GM10266 (cell line): Measurements from ENCODE around the gene COBLL1.

Experiments used
- DNase-seq: peaks from one replicate; pipeline ENCODE4 v3.0.0; 2012; ENCODE audit errors: extremely low spot score
- TF ChIP-seq, protein P1 (sequence below): IDR thresholded peaks from 2 replicates; pipeline ENCODE4 v1.5.1; 2012; ENCODE audit warnings: mild to moderate bottlenecking, low read depth; ENCODE audit not compliant: control insufficient read depth, insufficient read depth; ENCODE audit errors: missing control alignments

The COBLL1 gene

GRCh38 chr2:164840930-164841718, 499 bp downstream of the COBLL1 start:
- TF ChIP-seq, protein P1, sequence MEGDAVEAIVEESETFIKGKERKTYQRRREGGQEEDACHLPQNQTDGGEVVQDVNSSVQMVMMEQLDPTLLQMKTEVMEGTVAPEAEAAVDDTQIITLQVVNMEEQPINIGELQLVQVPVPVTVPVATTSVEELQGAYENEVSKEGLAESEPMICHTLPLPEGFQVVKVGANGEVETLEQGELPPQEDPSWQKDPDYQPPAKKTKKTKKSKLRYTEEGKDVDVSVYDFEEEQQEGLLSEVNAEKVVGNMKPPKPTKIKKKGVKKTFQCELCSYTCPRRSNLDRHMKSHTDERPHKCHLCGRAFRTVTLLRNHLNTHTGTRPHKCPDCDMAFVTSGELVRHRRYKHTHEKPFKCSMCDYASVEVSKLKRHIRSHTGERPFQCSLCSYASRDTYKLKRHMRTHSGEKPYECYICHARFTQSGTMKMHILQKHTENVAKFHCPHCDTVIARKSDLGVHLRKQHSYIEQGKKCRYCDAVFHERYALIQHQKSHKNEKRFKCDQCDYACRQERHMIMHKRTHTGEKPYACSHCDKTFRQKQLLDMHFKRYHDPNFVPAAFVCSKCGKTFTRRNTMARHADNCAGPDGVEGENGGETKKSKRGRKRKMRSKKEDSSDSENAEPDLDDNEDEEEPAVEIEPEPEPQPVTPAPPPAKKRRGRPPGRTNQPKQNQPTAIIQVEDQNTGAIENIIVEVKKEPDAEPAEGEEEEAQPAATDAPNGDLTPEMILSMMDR = no peak
- peak; percentile 58 for DNase-seq

DNA sequence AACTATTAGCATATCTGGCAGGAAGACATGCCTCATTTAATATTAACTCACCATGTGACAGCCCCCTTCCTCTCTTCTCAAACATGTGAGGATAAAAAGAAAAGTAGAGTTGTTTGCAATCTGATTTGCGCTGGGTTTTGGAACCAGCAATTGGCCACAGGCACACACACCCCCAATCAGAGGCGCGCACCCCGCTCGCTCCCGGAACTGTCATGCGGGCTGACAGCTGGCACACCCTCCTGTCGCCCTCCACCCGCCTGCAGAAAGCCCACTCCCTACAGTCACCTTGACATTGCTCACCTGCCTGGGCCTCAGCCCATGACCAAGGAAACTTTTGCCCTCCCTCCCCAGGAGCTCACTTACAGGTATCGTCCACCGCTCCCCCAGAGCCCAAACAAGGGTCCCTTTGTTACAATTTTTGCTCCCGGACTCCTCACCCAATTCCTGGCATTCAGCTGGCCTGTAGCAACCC, 1.1 kb downstream of the COBLL1 start:
- TF ChIP-seq, protein P1 = no peak
- no peak for DNase-seq

GRCh38 chr2:164839914-164840457, 1.6 kb downstream of the COBLL1 start:
- TF ChIP-seq, protein P1 = no peak
- no peak for DNase-seq

DNA sequence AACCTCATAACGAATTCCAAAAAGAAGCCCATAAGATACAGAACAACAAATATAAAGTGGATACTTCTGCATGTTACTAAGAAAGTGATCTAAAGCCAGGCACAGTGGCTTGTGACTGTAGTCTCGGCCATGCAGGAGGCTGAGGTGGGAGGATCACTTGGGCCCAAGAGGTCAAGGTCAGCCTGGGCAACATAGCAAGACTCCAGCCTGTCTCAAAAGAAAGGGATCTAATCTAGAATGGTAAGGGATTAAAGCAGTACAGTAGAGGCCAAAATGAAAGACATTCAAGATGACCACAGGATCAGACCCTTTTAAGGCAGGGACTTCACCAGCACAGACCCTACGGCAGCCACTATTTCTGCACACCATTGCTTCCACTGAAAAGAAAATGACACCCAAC, 3.8 kb downstream of the COBLL1 start:
- TF ChIP-seq, protein P1 = no peak

DNA sequence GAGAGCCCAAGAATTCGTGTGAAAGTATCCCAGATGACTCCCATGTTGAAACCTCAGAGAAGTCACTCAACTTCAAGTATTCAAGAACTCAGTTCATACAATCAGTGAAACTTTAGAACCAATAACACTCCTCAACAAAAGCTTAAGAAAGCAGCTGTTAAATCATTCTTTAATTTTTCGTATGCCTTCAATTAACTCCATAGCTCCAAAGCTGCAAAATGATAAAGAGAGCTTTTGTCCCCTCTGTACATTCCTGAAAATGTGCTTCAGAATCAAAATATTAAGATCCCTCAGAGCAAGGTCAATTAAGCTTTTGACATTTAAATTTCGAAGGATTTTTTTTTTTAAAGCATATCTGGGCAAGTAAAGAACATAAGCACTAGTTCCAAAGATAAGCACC, 4.7 kb downstream of the COBLL1 start:
- no peak for DNase-seq
- TF ChIP-seq, protein P1 = no peak

More for the DNA sequence above, 3.8 kb downstream of the COBLL1 start:
- DNase-seq = no peak

DNA sequence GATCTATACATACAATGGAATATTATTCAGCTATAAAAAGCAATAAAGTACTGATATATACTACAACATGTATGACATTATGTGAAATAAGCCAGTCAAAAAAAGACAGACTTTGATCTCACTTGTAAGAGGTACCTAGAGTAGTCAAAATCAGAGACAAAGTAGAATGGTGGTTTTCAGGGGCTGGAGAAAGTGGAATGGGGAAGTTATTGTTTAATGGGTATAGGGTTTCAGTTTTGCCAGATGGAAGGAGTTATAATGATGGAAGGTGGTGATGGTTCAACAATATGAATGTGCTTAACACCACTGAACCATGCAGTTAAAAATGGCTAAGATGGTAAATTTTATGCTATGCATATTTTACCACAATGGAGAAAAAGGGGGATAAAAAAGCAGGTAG, 6.3 kb downstream of the COBLL1 start:
- TF ChIP-seq, protein P1 = no peak
- no peak for DNase-seq

DNA sequence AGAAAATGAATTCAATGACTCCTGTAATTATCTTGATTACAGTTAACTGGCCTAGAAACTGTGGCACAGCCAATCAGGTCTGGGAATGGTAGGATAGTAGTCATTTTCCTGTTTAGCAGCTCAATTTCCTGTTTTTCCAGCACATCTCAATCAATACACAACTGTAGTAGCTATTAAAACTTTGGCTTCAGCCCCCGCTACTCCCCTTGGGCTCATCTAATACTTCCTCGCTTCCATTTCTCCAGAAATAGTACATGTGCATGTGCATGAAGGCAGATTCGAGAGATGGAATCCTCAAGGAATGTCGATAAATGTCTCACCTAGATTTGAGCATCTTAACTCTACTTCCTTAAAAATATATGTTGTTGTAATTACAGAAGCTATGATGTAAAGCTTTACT, 9.7 kb downstream of the COBLL1 start:
- no peak for DNase-seq
- TF ChIP-seq, protein P1 = no peak
